Right lobe of liver (tissue), 4 donors: ENCODE results near the gene RHBDD1.

Source experiments
- CTCF ChIP-seq, 4 donors: fragments of 200-600 bp in 3 of 4; fragments of 450-650 bp in 1 of 4; IDR thresholded peaks; one replicate each; pipeline versions ENCODE4 v1.5.1 to v1.8.0; 2016 to 2022; ENCODE audit warnings: antibody characterized with exemption in 4 of 4, mild to moderate bottlenecking in 2 of 4
- POLR2A ChIP-seq: fragments of 450-650 bp; IDR thresholded peaks from one replicate; pipeline ENCODE4 v1.6.1; 2017; ENCODE audit warnings: antibody characterized with exemption, mild to moderate bottlenecking
- donor health status: DM: no; HTN: no; CAD: no.
- donor health status: DM: no; HTN: no; CAD: no.
- donor health status: DM: no; HTN: yes; CAD: no.

GRCh38 chr2:226875438-226876225 lies 39.8 kb downstream of the RHBDD1 start:
- no peak for TF ChIP-seq CTCF (IDR thresholded peaks at IDR 0.05)
- TF ChIP-seq POLR2A, result no peak
